Heart left ventricle (tissue), 13 donors: Measurements from ENCODE around the gene SLC38A10.

Source experiments
- POLR2A ChIP-seq, 2 donors: fragments of 450-650 bp; IDR thresholded peaks; one replicate each; pipeline ENCODE4 v1.6.1; 2017; ENCODE audit warnings: antibody characterized with exemption in 2 of 2, mild to moderate bottlenecking in 2 of 2, moderate library complexity in 2 of 2
- TF ChIP-seq, protein P1 (sequence below), 12 donors: fragments of 200-600 bp; sonication (generic) in 4 of 12; IDR thresholded peaks; one replicate each; pipeline versions ENCODE4 v1.5.0 to v1.8.0; 2018 to 2022; ENCODE audit warnings: antibody characterized with exemption in 12 of 12, mild to moderate bottlenecking in 5 of 12
- donor health status: ischemic (EF 13 %, LVEDD 7.1; RV severe dilation, severe dysfunction).
- donor health status: DM: no; HTN: yes; CAD: no.
- donor health status: DM: no; HTN: no; CAD: no.
- donor health status: ischemic (EF 25% LVEDD 6.9; RV normal size, moderate dysfunction).
- donor health status: ischemic (EF 25% LVEDD 5.7; RV mildly dilated, moderate dysfunction).
- donor health status: ischemic (EF 35%, LVEDD 5.7; RV mildly dilated, moderate dysfunction).
- donor health status: nonischemic (EF 11% LVEDD 7.7; RV severe dilation, severe dysfunction).
- donor health status: DM: yes; HTN: yes; CAD: no.
- donor health status: PGD.
- donor health status: ischemic (EF 29% LVEDD 5.4; RV normal size, mild dysfunction).
- donor health status: nonischemic (EF 23%, LVEDD 6.1; RV moderate dilation, normal function).

DNA sequence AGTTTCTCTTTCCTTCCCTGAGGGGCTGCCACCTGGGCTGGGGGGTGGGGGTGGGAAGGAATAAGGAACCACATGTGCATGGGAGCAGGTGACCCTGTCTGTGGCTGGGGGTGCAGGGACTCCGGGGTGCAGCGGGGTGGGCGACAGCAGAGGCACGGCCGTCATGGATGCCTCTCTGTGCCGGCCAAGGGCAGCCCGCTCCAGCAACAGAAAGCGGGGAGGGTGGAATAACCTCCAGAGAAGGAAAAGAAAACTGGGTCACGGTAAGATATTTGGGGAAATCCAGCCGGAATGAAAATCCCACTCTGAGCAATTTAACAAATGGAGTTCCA is 51.8 kb downstream of the SLC38A10 start:
- TF ChIP-seq POLR2A (IDR thresholded peaks at IDR 0.05), result no peak
- TF ChIP-seq, protein P1, sequence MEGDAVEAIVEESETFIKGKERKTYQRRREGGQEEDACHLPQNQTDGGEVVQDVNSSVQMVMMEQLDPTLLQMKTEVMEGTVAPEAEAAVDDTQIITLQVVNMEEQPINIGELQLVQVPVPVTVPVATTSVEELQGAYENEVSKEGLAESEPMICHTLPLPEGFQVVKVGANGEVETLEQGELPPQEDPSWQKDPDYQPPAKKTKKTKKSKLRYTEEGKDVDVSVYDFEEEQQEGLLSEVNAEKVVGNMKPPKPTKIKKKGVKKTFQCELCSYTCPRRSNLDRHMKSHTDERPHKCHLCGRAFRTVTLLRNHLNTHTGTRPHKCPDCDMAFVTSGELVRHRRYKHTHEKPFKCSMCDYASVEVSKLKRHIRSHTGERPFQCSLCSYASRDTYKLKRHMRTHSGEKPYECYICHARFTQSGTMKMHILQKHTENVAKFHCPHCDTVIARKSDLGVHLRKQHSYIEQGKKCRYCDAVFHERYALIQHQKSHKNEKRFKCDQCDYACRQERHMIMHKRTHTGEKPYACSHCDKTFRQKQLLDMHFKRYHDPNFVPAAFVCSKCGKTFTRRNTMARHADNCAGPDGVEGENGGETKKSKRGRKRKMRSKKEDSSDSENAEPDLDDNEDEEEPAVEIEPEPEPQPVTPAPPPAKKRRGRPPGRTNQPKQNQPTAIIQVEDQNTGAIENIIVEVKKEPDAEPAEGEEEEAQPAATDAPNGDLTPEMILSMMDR (IDR thresholded peaks at IDR 0.05), result no peak
